PFSK-1 (cell line): ENCODE measurements around the gene KCNG2.

ENCODE experiments used
- POLR2AphosphoS5 ChIP-seq: IDR thresholded peaks from 2 replicates; pipeline ENCODE4 v1.6.1; 2012; ENCODE audit warnings: low read depth, mild to moderate bottlenecking, control low read depth, low read length, moderate library complexity
- REST ChIP-seq, 2 experiments: IDR thresholded peaks; 2 replicates each; pipeline versions ENCODE4 v1.6.1 to v1.8.0; 2011 to 2012; ENCODE audit warnings: low read depth in 2 of 2, low read length in 2 of 2, control low read depth in 1 of 2, inconsistent platforms in 1 of 2, mild to moderate bottlenecking in 1 of 2, moderate library complexity in 1 of 2; ENCODE audit not compliant: insufficient read depth in 1 of 2
- SIN3A ChIP-seq: IDR thresholded peaks from 2 replicates; pipeline ENCODE4 v1.6.1; 2012; ENCODE audit warnings: mild to moderate bottlenecking, low read length, moderate library complexity, borderline replicate concordance; ENCODE audit not compliant: insufficient read depth
- TAF1 ChIP-seq: IDR thresholded peaks from 2 replicates; pipeline ENCODE4 v1.6.1; 2012; ENCODE audit warnings: low read length, control low read depth, borderline replicate concordance; ENCODE audit not compliant: insufficient read depth

- TF ChIP-seq POLR2AphosphoS5 (no peak), SIN3A (no peak), TAF1 (no peak), REST (IDR thresholded peaks at IDR 0.05; ENCODE audit: insufficient read depth in 1 of 2, low read depth in 2 of 2, low read length in 2 of 2) (no peak)
Measured at GRCh38 chr18:79795446-79795845, 2.3 kb upstream of the KCNG2 start.
